ENCODE data around the gene SPATA16.
"Not testable (repeated sequence)": the region's sequence is repeated elsewhere in the genome, so short reads cannot be mapped to it uniquely, and the experiment has no call there.

SPATA16 gene

GRCh38 chr3:172879381-172879780 is 261.7 kb downstream of the SPATA16 start:
- DNase-seq (ENCODE audit: low read depth in 2 of 2) = not testable (repeated sequence)

GRCh38 chr3:172877011-172877410 is 264.0 kb downstream of the SPATA16 start:
- DNase-seq (ENCODE audit: low read depth in 2 of 2) = no peak

GRCh38 chr3:172876297-172876696 is 264.7 kb downstream of the SPATA16 start:
- no peak for DNase-seq (ENCODE audit: low read depth in 2 of 2)

GRCh38 chr3:172875039-172875438 is 266.0 kb downstream of the SPATA16 start:
- DNase-seq (ENCODE audit: low read depth in 2 of 2) = no peak

GRCh38 chr3:172869784-172870518 is 271.1 kb downstream of the SPATA16 start:
- no peak for DNase-seq (ENCODE audit: low read depth in 2 of 2)

GRCh38 chr3:172869368-172869771 is 271.7 kb downstream of the SPATA16 start:
- DNase-seq (ENCODE audit: low read depth in 2 of 2) = no peak

- DNase-seq (ENCODE audit: low read depth in 2 of 2) = no peak
Measured at GRCh38 chr3:172868582-172869200, 272.3 kb downstream of the SPATA16 start.

GRCh38 chr3:172866726-172867350 is 274.2 kb downstream of the SPATA16 start:
- DNase-seq (ENCODE audit: low read depth in 2 of 2) = not testable (repeated sequence)

- DNase-seq (ENCODE audit: low read depth in 2 of 2) = no peak
Measured at GRCh38 chr3:172859041-172859440, 282.0 kb downstream of the SPATA16 start.

GRCh38 chr3:172856795-172857742 is 284.0 kb downstream of the SPATA16 start:
- no peak for DNase-seq (ENCODE audit: low read depth in 2 of 2)

GRCh38 chr3:172855037-172855436 is 286.0 kb downstream of the SPATA16 start:
- DNase-seq (ENCODE audit: low read depth in 2 of 2) = no peak

- no peak for DNase-seq (ENCODE audit: low read depth in 2 of 2)
Measured at GRCh38 chr3:172853921-172854666, 286.9 kb downstream of the SPATA16 start.

- DNase-seq (ENCODE audit: low read depth in 2 of 2) = no peak
Measured at GRCh38 chr3:172853005-172853404, 288.0 kb downstream of the SPATA16 start.

- no peak for DNase-seq (ENCODE audit: low read depth in 2 of 2)
Measured at GRCh38 chr3:172848910-172849309, 292.1 kb downstream of the SPATA16 start.

- DNase-seq (ENCODE audit: low read depth in 2 of 2) = no peak
Measured at GRCh38 chr3:172847292-172847691, 293.7 kb downstream of the SPATA16 start.

- DNase-seq (ENCODE audit: low read depth in 2 of 2) = no peak
Measured at GRCh38 chr3:172846706-172847105, 294.3 kb downstream of the SPATA16 start.

- no peak for DNase-seq (ENCODE audit: low read depth in 2 of 2)
Measured at GRCh38 chr3:172846103-172846561, 294.9 kb downstream of the SPATA16 start.

GRCh38 chr3:172844428-172844827 is 296.6 kb downstream of the SPATA16 start:
- no peak for DNase-seq (ENCODE audit: low read depth in 2 of 2)

- DNase-seq (ENCODE audit: low read depth in 2 of 2) = no peak
Measured at GRCh38 chr3:172840913-172841312, 300.1 kb downstream of the SPATA16 start.

GRCh38 chr3:172840463-172840862 is 300.6 kb downstream of the SPATA16 start:
- DNase-seq (ENCODE audit: low read depth in 2 of 2) = no peak

- no peak for DNase-seq (ENCODE audit: low read depth in 2 of 2)
Measured at GRCh38 chr3:172839679-172840078, 301.4 kb downstream of the SPATA16 start.
